PC-9 (cell line): Measurements from ENCODE around the gene ALK. TPM values are rescaled to one million over a fixed set of nuclear protein-coding genes. Genes with fewer than 3 reads are reported as not detected.

Source experiments
- BruUV-seq: library from RNA; stranded (reverse); fragments of 400-500 nt; replicated peaks from 2 replicates; lab custom pipeline; 2021; lab: Mats Ljungman, UMichigan
- CTCF ChIA-PET: fragments of 300-600 bp; sonication (Branson Sonifier 250); formaldehyde crosslinking; loops from one replicate; lab custom pipeline; 2022; ENCODE audit warnings: antibody characterized with exemption; lab: Charles Lee
- POLR2A ChIA-PET: fragments of 300-600 bp; sonication (Branson Sonifier 250); formaldehyde crosslinking; loops from one replicate; lab custom pipeline; 2022; ENCODE audit warnings: antibody characterized with exemption; ENCODE audit not compliant: unreplicated experiment; lab: Charles Lee
- DNase-seq, 2 experiments: peaks; one replicate each; pipeline versions ENCODE4 v3.0.0 to v3.0.0-alpha.2; 2015 to 2022; ENCODE audit warnings: mixed read lengths in 1 of 2
- H2AFZ ChIP-seq: fragments of 200-600 bp; sonication (generic); 2 replicates; pipeline ENCODE4 v1.8.1; 2017; ENCODE audit warnings: antibody characterized with exemption
- H3F3A ChIP-seq: fragments of 200-600 bp; sonication (generic); 2 replicates; pipeline ENCODE4 v1.8.1; 2017; ENCODE audit warnings: antibody characterized with exemption, mild to moderate bottlenecking, low read depth; ENCODE audit not compliant: insufficient read depth
- H3K27ac ChIP-seq: fragments of 200-600 bp; sonication (generic); 2 replicates; pipeline ENCODE4 v1.6.1; 2016; ENCODE audit warnings: mixed run types
- H3K27me3 ChIP-seq: fragments of 200-600 bp; sonication (generic); 2 replicates; pipeline ENCODE4 v1.6.1; 2016; ENCODE audit warnings: low read depth, mixed run types; ENCODE audit not compliant: insufficient read depth
- H3K36me3 ChIP-seq: fragments of 200-600 bp; sonication (generic); 2 replicates; pipeline ENCODE4 v1.6.1; 2016; ENCODE audit warnings: low read depth, mixed run types
- H3K4me1 ChIP-seq: fragments of 200-600 bp; sonication (generic); replicated peaks from 2 replicates; pipeline ENCODE4 v1.6.1; 2016; ENCODE audit warnings: mixed run types; ENCODE audit not compliant: insufficient read depth
- H3K4me2 ChIP-seq: fragments of 200-600 bp; sonication (generic); 2 replicates; pipeline ENCODE4 v1.6.1; 2017; ENCODE audit warnings: mixed run types
- H3K4me3 ChIP-seq: fragments of 200-600 bp; sonication (generic); 2 replicates; pipeline ENCODE4 v1.6.1; 2016; ENCODE audit warnings: mixed run types
- H3K79me2 ChIP-seq: fragments of 200-600 bp; sonication (generic); 2 replicates; pipeline ENCODE4 v1.6.1; 2017; ENCODE audit warnings: low read depth, mixed run types
- H3K9me2 ChIP-seq: fragments of 200-600 bp; sonication (generic); 2 replicates; pipeline ENCODE4 v1.8.1; 2017; ENCODE audit warnings: mild to moderate bottlenecking; ENCODE audit not compliant: insufficient read depth
- H3K9me3 ChIP-seq: fragments of 200-600 bp; sonication (generic); 2 replicates; pipeline ENCODE4 v1.8.1; 2016; ENCODE audit warnings: low read depth; ENCODE audit not compliant: insufficient read depth
- H4K20me1 ChIP-seq: fragments of 200-600 bp; sonication (generic); 2 replicates; pipeline ENCODE4 v1.8.1; 2017; ENCODE audit not compliant: insufficient read depth
- CTCF ChIP-seq: fragments of 200-600 bp; sonication (generic); conservative IDR thresholded peaks from 2 replicates; pipeline ENCODE4 v1.6.1; 2017; ENCODE audit warnings: mixed run types, antibody characterized with exemption, mild to moderate bottlenecking, moderate library complexity
- EZH2 ChIP-seq: fragments of 200-600 bp; sonication (generic); IDR thresholded peaks from 2 replicates; pipeline ENCODE4 v1.8.0; 2017; ENCODE audit warnings: antibody characterized with exemption, low read depth
- intact Hi-C: fragments of 100-400 bp; cut with micrococcal nuclease; formaldehyde crosslinking; loops from one replicate; pipeline ENCODE4 v1.10.0; 2022; ENCODE audit not compliant: unreplicated experiment
- total RNA-seq: library from RNA; stranded (reverse); gene quantifications from 2 replicates; pipeline ENCODE4 v1.2.3, GENCODE V29; 2021

The ALK gene
- total RNA-seq, 1 experiment from 2014 or later, result not detected

DNA sequence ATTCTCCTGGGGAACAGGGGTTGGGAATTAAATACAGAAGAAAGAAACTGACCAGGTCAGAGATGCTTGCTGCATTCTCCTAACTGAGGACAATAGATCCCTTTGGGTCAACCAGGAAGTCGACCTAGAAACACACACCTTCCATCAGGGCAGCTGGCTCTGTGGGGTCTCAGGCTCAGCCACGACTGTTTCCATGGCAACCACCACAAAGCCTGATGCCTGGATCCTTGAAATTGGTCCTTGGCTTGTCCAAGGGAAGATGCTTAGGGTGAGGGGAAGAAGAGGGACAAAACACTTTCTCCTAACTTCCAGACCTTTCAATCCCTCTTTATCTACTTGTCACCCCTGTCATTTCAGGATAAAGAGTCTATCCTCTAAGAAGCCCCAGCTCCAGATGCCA, 194.4 kb downstream of the ALK start:
- H3K36me3 ChIP-seq, result no peaks in the 10 kb centered on the region
- ChIA-PET POLR2A (no interaction called here), CTCF (no interaction called here)
- no TSS peak for BruUV-seq
- H3F3A ChIP-seq, result no peaks in the 10 kb centered on the region
- no peak overlapping the region for H2AFZ ChIP-seq
- H3K27me3 ChIP-seq, result peaks cover 34% of the 10 kb centered on the region
- H3K4me3 ChIP-seq, result no peak overlapping the region
- intact Hi-C loops, result no loop called here
- H3K9me2 ChIP-seq, result no peaks in the 10 kb centered on the region
- H3K4me2 ChIP-seq, result no peak overlapping the region
- DNase-seq, result no peak
- no peak overlapping the region for H3K27ac ChIP-seq
- H3K79me2 ChIP-seq, result no peaks in the 10 kb centered on the region
- H3K4me1 ChIP-seq, result no peaks in the 10 kb centered on the region
- H3K9me3 ChIP-seq, result no peaks in the 10 kb centered on the region
- no peak for TF ChIP-seq CTCF
- no peak for TF ChIP-seq EZH2
- H4K20me1 ChIP-seq, result no peaks in the 10 kb centered on the region

- H4K20me1 ChIP-seq, result no peaks in the 10 kb centered on the region
- no peaks in the 10 kb centered on the region for H3F3A ChIP-seq
- no peaks in the 10 kb centered on the region for H3K9me2 ChIP-seq
- H2AFZ ChIP-seq, result no peak overlapping the region
- H3K4me2 ChIP-seq, result no peak overlapping the region
- H3K4me3 ChIP-seq, result no peak overlapping the region
- no peaks in the 10 kb centered on the region for H3K36me3 ChIP-seq
- BruUV-seq, result no TSS peak
- H3K4me1 ChIP-seq, result no peaks in the 10 kb centered on the region
- H3K79me2 ChIP-seq, result no peaks in the 10 kb centered on the region
- ChIA-PET CTCF (no interaction called here), POLR2A (no interaction called here)
- no peak for DNase-seq
- no peaks in the 10 kb centered on the region for H3K9me3 ChIP-seq
- TF ChIP-seq CTCF (no peak), EZH2 (no peak)
- intact Hi-C loops, result no loop called here
- H3K27me3 ChIP-seq, result peaks cover 32% of the 10 kb centered on the region
- H3K27ac ChIP-seq, result no peak overlapping the region
Measured at GRCh38 chr2:29725610-29726009, 195.8 kb downstream of the ALK start.

DNA sequence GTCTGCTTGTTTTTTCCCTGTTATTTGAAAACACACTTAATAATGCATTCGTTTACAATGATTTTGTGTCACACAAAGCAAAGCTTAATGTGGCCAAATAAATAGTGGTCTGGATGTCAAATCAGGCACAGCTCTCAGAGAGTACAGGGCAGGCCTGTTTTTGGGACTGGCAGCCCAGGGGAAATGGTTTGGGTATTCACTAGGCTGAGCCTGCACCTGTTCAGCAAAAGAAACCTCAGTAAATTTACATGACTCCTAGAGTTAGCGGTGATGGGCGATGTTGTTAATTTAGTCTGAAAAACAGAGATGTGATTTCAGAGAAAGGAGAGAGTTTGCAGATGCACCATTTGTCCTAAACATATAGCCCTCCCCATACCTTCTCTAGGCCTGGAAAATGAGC, 197.1 kb downstream of the ALK start:
- POLR2A ChIA-PET, result no interaction called here
- H3K27me3 ChIP-seq, result peaks cover 28% of the 10 kb centered on the region
- CTCF ChIA-PET, result no interaction called here

More for the DNA sequence above, 197.1 kb downstream of the ALK start:
- Histone ChIP-seq H3K9me2 (no peaks in the 10 kb centered on the region), H2AFZ (no peak overlapping the region), H3K36me3 (no peaks in the 10 kb centered on the region), H3K4me3 (no peak overlapping the region), H3K9me3 (no peaks in the 10 kb centered on the region), H3K27ac (no peak overlapping the region), H4K20me1 (no peaks in the 10 kb centered on the region), H3K4me2 (no peak overlapping the region), H3K4me1 (no peaks in the 10 kb centered on the region), H3K79me2 (no peaks in the 10 kb centered on the region), H3F3A (no peaks in the 10 kb centered on the region)
- intact Hi-C loops, result no loop called here
- DNase-seq, result no peak
- no peak for TF ChIP-seq EZH2
- no TSS peak for BruUV-seq
